Measurements from ENCODE around the gene UBR4.

UBR4 gene

GRCh38 chr1:19045898-19046880 lies 163.9 kb downstream of the UBR4 start:
- no peak for TF ChIP-seq CTCF (conservative IDR thresholded peaks at IDR 0.05; ENCODE audit: low read depth)
- H3K27ac ChIP-seq: no peak overlapping the region
- CTCF ChIA-PET: interaction anchor here (0.6 kb wide), 1 partner anchor 1246 kb away, joined by 5 read pairs; no protein-coding TSS in a partner anchor
- POLR2A ChIA-PET (ENCODE audit: low non-redundant PET): no interaction called here
- no peak for DNase-seq (ENCODE audit: low spot score)

GRCh38 chr1:19044975-19045831 lies 164.9 kb downstream of the UBR4 start:
- no peak for TF ChIP-seq CTCF (conservative IDR thresholded peaks at IDR 0.05; ENCODE audit: low read depth)
- ChIA-PET POLR2A (ENCODE audit: low non-redundant PET) (interaction anchor here (0.6 kb wide), 1 partner anchor 586 kb away, joined by 3 read pairs; no protein-coding TSS in a partner anchor), CTCF (no interaction called here)
- no peak for DNase-seq (ENCODE audit: low spot score)
- no peak overlapping the region for H3K27ac ChIP-seq

GRCh38 chr1:19044471-19044870 lies 165.6 kb downstream of the UBR4 start:
- no peak overlapping the region for H3K27ac ChIP-seq
- CTCF ChIA-PET: interaction anchor here (0.5 kb wide), 1 partner anchor 1717 kb away, joined by 3 read pairs; no protein-coding TSS in a partner anchor

GRCh38 chr1:19043579-19044443 lies 166.3 kb downstream of the UBR4 start:
- DNase-seq (ENCODE audit: low spot score): no peak
- POLR2A ChIA-PET (ENCODE audit: low non-redundant PET): no interaction called here
- CTCF ChIA-PET: interaction anchor here (0.5 to 0.8 kb wide), 4 partner anchors 16 to 1717 kb away, joined by 3 to 6 read pairs (median 4); no protein-coding TSS in a partner anchor
- H3K27ac ChIP-seq: no peak overlapping the region
- TF ChIP-seq CTCF (conservative IDR thresholded peaks at IDR 0.05; ENCODE audit: low read depth): no peak

More at GRCh38 chr1:19044471-19044870, 165.6 kb downstream of the UBR4 start:
- POLR2A ChIA-PET (ENCODE audit: low non-redundant PET): no interaction called here
- no peak for TF ChIP-seq CTCF (conservative IDR thresholded peaks at IDR 0.05; ENCODE audit: low read depth)
- DNase-seq (ENCODE audit: low spot score): no peak

- CTCF ChIA-PET: interaction anchor here (0.5 to 0.8 kb wide), 3 partner anchors 15 to 47 kb away, joined by 3 to 6 read pairs (median 4); no protein-coding TSS in a partner anchor
- no peak for TF ChIP-seq CTCF (conservative IDR thresholded peaks at IDR 0.05; ENCODE audit: low read depth)
- POLR2A ChIA-PET (ENCODE audit: low non-redundant PET): no interaction called here
- no peak overlapping the region for H3K27ac ChIP-seq
- DNase-seq (ENCODE audit: low spot score): no peak
These were observed 167.1 kb downstream of the UBR4 start for GRCh38 chr1:19042675-19043578.
